Measurements from ENCODE around the gene RANBP10.
"Not testable (repeated sequence)": the region's sequence is repeated elsewhere in the genome, so short reads cannot be mapped to it uniquely, and the experiment has no call there.

The RANBP10 gene

DNA sequence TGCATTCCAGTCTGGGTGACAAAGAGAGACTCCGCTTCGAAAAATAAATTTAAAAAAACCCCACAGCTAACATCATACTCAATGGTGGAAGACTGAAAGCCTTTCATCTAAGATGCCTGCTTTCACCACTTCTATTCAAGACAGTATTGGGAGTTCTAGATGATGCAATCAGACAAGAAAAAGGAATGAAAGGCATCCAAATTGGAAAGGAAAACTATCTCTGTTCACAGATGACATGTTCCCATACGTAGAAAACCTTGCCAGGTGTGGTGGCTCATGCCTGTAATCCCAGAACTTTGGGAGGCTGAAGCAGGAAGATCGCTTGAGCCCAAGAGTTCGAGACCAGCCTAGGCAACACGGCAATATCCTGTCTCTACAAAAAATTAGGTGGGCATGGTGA, 31.1 kb downstream of the RANBP10 start:
- no peak for FAIRE-seq

DNA sequence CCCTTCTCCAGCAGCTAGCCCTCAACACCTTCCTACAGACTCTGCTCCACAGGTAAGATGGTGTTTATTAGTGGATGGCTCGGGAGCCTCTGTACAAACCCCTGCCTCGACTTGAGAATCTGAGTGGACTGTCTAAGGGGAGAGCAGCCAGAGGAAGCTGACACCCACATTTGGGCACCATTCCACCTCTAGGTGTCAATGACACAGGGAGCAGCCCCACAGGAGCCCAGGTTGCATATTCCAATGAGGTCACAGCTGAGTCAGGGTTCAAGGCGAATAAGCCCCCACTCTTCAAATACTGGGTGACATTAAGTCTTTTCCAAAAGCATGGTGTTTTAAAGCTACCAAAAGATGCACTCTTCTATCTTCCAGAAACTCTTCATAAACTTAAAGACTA, 31.9 kb downstream of the RANBP10 start:
- no peak for FAIRE-seq

DNA sequence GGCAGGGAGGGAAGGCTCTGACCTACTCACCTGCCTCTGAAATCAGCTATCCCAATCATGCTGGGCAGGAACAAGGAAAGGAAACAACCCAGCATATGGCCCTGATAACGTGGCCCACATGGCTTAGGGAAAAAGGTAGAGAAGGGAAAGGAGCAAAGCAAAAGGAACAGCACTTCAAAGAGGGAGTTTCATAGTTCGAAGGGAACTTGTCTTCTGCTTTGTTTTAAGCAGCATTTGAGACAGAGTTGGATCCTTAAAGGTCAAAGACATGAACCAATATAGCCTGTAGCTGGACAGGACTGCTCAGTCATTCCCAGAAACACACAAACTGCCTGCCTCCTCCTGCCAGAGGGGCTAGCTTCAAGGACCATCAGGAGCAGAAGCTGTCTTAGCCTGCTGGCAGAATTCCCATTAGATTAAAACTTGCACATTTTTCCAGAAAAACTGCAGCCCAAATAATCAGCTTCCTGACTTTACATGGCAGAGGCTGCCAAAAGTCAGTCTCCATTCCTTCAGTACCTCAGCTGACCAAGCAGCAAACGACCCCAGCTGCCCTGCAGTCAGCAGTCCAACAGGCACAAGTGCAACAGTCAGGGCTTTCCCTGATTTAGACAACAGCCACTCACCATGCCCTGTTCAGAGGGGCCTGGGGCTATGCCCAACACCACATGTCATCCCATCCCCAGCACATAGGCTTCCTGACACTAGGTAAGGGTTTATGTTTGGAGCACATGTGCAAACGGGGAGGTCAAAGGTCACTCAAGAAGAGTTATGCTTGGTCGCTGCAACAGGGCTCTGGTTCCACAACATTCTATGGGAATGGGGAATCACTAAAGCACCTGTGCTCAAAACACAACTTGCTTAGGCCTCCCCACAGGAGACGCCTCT, 32.5 kb downstream of the RANBP10 start:
- FAIRE-seq, result no peak

DNA sequence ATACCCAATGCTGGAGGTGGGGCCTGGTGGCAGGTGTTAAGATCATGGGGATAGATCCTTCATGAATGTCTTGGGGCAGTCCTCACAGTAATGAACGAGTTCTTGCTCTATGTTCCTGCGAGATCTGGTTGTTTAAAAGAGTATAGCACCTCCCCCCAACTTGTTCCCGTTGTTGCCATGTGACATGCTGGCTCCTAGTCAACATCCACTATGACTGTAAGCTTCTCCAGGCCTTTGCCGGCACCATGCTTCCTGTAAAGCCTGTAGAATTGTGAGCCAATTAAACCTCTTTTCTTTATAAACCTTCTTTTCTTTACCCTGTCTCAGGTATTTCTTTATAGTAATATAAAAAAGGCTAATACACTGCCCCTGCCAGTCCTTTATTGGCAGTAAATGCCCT, 33.3 kb downstream of the RANBP10 start:
- FAIRE-seq, result no peak

DNA sequence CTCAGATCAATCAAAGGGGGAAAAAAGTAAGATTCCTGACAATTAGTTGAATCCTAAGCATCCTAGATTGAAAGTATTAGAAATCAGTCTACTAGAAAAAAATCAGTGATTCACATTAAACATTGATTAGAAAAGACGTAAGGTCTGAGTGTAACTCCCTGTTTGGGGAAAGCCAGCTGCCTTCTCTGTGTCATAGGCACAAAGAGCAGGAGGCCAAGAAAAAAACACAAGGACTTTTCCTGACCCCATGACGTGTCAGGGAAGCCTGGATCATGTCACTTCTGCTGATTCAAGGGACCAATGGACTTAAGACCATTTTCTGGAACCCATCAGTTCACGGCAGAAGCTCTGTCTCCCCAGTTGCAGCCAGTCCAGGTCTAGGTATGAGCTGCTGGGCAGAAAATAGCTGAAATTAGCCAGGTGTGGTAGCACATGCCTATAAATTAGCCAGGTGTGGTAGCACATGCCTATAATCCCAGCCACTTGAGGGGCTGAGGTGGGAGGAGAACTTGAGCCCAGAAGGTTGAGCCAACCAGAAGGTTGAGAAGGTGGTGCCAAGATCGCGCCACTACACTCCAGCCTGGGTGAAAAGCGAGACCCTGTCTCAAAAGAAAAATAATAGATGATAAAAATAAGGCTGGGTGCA, 35.9 kb downstream of the RANBP10 start:
- FAIRE-seq, result no peak

DNA sequence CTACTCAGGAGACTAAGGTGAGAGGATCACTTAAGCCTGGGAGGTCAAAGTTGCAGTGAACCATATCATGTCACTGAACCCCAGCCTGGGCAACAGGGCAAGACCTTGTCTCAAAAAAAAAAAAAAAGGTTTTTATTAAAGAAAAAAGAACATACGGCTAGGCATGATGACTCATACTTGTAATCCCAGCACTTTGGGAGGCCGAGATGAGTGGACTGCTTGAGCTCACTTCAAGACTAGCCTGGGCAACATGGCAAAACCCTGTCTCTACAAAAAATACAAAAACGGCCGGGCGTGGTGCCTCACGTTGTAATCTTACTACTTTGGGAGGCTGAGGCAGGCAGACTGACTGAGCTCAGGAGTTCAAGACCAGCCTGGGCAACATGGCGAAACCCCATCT, 38.4 kb downstream of the RANBP10 start:
- no peak for FAIRE-seq

DNA sequence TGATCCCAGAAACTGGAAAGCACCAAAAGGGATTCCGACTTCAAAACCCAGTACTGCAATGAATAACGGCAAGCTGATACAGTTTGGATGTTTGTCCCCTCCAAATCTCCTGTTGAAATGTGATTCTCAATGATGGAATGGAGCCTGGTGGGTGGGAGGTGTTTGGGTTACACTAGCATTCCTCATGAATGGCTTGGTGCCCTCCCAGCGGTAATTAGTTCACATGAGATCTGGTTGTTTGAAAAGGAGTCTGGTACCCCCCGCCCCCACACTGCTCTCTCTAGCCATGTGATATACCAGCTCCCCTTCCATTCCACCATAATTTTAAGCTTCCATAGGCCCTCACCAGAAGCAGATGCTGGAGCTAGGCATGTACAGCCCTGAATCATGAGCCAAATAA, 40.1 kb downstream of the RANBP10 start:
- no peak for FAIRE-seq

DNA sequence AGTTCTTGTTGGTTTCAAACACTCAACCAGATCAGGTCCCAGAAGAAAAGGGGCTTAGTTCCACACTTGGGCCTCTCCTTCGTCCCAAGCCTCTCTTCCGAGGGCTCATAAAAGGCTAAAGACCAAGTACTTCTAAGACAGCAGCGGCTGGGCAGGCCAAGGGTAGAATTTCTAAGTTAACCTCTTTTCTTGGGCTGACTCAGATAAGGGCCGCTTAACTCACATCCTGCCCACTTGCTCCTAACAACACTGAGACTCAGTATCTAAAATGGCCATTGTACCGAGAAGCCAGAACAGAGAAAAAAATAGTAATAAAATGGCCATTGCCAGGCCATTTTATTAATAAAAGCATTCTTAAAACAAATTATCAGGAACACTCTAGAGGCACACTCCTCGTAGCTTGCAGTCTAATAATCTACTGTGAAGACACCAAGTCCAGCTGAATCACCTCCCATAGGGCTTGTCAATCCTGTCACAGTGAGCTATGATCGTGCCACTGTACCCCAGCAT, 42.1 kb downstream of the RANBP10 start:
- FAIRE-seq, result no peak

DNA sequence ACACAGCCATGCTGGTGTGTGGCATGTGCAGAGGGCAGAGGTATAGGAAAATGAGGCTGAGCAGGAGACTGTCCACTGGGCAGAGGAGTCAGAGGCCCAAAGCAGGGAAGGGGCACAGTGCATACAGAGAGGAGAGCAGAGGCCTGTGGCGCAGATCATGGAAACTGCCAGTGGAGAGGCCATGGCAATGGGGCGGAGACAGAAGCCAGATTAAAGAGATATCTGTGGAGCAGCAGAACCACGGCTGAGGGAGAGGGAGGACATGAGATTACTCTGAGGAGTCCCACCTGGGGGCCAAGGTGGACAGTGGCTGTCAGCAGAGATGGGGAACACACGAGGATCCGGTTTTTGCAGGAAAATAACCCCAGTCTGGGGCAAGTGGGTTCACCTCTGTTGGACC, 43.3 kb downstream of the RANBP10 start:
- FAIRE-seq, result no peak

DNA sequence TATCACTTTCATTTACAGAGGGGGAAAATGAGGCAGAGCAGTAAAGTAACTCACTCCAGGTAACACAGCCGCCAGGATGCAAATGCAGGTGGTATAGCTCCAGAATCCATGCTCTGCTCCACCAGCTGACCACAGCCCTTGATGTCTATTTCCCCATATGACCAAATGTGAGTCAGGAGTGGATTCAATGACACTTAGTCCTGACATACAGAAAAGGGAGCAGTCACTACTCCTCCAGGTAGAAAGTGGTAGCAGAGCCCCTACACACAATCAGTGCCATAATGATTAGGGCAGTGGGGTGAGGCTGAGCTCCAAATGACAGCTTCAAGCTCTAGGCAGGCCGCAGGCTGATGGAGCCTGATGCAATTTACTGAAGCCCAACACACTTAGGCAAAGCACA, 44.0 kb downstream of the RANBP10 start:
- no peak for FAIRE-seq

DNA sequence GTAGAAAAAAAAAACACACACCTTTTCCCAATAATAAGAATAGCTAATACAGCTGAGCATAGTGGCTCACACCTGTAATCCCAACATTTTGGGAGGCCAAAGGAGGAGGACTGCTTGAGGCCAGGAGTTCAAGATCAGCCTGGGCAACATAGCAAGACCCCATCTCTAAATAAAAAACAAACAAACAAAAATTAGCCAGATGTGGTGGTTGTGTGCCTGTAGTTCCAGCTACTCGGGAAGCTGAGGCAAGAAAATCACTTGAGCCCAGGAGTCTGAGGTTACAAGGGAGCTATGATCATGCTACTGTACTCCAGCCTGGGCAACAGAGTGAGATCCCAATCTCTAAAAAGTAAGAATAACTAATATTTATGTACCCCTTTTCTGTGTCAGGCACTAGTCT, 44.4 kb downstream of the RANBP10 start:
- no peak for FAIRE-seq

DNA sequence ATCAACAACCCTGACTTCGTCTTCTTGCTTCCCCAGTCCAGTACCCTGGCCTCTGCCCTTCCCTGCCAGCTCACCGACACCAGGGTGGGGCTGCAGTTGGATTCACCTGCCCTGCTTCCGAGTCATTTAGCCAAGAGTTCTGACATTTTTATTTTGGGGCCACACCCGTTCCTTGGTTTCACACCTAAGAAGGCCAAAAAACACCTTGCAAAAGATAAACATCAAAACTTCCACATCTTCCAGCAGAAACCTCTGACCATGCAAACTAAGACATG, 45.5 kb downstream of the RANBP10 start:
- no peak for FAIRE-seq

DNA sequence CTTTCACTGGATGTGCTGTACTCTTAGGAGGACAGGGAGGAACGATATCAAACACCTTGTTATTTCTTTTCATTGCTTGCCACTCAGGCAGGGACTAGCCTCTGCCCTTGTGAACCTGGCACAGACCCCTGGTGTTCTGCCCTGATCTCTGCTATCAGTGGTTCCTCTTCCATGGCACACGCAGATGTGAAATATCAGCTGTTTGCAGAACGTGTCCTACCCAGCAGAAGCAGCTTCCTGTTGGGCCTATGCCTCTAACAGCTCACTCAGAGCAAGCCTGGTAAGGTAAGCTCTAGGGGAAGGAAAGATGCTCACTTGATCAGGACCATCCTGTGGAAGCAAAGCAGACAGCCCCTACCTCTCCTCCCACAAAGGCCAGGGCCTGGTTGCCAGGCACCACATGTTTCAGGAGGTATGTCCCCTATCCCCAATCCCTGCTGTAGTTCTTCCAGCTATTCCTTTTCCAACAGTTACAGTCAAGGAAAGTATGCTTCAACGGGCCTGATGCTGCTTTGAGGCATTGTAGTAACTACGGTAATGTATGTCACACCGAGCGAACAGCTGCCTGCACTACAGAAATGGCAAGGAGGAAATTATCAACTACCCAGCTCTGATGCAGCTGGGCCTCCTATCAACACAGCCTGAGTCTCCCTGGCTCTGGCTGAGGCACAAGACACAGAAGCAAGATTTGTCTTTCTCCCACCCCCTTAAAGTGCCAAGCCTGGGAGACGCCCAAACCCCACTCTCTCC, 46.0 kb downstream of the RANBP10 start:
- no peak for FAIRE-seq

DNA sequence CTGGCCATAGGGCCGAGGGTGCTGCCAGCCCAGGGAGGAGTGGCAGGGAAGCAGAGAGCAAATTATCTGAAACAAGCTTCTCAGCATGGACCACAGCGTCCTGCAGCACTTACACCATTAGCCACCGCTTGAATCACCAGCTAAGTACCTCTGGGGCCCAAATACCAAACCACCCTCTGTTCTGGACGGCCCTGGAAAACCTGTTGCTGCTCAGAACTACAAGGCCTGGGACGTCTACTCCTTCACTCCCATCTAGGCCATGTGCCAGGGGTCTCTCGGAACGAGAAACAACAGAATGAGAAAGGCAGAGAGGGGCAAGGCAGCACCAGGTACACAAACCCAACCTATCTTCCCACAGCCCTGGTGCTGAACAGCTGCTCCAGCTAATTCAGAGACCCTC, 47.4 kb downstream of the RANBP10 start:
- no peak for FAIRE-seq

DNA sequence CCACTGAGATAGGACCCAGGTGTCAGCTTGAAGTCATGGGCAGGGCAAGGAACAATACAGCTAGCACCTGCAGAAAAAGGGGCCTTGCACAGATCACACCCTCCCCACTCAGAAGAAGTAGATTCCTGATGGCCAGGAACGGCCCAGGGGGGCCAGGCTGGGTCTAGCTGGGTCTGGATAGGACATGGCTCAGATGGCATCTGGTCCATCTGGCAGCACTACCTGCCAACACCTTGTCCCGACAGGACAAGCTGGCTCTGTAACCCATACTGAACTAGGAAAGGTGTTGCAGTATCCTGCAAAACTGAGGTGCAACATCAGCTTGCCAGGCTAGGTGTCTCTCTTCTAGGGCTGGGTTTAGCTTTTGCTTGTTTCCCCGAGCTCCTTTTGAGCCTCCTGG, 48.4 kb downstream of the RANBP10 start:
- no peak for FAIRE-seq

DNA sequence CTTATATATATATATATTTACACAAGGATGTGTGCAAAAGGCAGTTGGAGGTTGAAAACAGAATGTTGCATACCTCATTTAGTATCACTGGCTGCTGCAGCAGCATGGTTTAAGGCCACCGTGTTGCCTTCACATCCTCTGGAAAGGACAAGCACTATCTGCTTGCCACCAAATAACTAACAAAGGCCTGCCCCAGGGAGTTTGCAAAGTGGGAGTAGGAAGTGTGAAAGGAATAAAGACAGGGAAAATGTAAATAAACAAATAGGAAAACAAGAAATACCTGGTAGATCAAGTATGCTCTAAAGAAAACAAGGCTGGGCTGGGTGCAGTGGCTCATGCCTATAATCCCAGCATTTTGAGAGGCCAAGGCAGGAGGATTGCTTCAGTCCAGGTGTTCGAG, 53.7 kb downstream of the RANBP10 start:
- no peak for FAIRE-seq

DNA sequence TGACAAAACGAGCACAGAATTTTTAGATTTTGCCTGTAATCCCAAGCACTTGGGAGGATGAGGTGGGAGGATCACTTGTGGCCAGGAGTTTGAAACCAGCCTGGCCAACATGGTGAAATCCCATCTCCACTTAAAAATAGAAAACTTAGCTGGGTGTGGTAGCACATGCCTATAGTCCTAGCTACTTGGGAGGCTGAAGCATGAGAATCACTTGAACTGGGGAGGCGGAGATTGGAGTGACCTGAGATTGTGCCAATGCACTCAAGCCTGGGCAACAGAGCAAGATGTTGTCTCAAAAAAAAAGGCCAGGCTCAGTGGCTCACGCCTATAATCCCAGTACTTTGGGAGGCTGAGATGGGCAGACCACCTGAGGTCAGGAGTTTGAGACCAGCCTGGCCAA, 55.0 kb downstream of the RANBP10 start:
- not testable (repeated sequence) for FAIRE-seq

DNA sequence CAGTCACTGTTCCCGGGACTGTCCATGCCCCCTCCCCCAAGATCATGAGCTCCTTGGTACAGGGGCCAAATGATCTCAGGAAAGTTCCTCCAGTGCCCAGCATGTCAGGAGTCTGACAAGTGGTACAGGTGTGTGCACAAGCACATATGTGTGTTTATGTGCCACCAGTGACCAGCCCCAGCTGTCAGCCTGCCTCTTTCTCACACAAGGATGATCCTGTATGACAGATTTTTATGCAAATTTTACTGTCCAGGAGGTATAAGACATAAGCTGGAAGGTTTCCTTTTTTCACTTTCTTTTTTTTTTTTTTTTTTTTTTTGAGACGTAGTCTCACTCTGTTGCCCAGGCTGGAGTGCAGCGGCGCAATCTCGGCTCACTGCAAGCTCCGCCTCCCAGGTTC, 55.9 kb downstream of the RANBP10 start:
- no peak for FAIRE-seq

DNA sequence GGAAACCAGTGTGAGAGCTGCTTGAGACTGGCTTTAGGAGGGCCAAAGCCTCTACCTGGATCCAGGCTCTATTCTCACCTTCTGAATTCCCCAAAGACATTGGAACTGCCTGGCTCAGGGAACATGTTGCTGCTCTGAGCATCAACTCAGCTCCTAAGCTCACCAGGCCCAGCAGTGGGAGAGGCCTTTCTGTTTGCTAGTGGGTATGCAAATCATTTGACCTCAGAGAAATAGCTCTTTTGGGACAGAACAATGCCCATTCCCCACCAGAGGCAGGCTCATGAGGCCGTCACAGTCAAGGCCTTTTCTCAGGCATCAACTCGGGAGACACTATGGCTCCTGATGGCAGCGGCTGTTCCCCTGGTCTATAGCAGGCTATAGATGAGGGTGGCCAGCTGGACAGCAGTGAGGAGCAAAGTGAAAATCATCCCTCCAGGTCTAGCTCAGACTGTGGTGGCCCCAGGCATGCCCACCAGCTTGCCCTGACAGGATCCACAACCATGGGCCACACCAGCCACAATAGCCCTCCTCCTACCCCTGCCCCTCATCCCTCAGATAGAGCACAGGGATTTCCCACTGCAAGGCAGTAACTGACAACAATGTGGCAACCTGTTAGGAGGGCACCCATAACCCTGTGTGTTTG, 56.8 kb downstream of the RANBP10 start:
- FAIRE-seq, result no peak

DNA sequence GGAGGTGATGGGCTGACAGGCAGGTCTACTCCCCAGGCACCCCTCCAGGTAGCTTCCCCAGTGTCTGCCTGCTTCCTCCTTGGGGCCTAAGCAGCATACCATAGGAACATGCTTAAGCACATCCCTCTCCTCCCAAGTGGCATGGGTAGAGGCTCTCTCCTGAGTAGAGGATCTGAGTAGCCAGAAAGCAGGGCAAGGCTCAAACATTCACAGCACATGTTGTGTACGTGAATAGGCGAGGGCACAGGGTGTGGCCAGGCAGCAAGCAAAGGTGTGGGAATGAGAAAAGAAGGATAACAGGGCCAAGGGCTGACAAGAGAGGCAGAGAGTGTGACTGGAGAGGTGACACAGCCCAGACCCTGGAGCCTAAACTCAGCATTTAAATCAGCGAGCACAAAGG, 57.5 kb downstream of the RANBP10 start:
- FAIRE-seq, result no peak

DNA sequence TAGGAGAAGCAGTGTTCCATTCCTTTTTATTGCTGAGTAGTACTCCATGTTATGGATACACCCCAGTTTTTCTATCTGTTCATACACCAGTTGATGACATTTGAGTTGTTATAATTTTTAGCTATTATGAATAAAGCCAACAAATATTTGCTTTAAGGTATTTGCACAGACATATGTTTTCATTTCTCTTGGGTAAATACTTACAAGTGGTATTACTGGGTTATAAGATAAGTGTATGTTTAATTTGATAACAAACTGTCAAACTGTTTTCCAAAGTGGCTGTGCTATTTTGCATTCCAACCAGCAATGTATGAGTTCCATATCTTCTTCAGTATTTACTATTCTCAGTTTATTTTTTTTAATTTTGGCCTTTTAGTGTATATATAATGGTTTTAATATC, 59.5 kb downstream of the RANBP10 start:
- FAIRE-seq, result no peak

DNA sequence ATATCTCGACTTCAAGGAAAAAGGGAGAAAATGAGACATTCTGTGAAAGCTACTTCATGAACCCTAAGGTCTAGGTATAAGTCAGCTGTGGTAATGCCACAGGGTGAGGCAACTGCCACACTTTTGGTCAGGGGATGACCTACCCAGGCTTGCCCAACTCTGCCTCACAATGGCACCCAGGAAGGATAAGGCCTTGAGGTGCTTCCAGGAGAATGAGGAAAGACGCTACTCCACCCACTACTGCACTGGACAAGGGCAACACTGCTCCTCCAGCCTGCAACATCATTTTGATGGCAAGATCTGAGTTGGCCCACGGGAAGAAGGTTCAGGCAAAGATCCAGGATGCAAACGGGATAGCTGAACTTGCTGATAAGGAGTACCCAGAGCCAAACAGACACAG, 65.2 kb downstream of the RANBP10 start:
- no peak for FAIRE-seq

DNA sequence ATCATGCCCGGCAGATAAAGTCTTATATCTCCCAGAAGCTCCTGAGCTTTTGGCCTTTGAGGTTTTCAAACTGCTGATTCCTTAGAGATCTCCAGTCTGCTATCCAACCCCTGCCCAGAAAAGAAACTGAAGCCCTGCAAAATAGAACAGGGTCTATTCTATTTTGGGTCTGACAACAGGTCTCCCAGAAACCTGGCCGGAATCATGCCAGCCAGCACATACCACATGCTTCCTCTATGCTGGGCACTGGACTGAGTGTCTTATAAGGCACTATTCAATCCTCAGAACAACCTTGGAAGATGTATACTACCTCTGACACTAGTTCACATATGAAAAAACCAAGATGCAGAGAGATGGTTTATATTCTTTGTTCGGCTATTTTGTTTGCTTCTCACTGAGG, 66.0 kb downstream of the RANBP10 start:
- FAIRE-seq, result no peak

DNA sequence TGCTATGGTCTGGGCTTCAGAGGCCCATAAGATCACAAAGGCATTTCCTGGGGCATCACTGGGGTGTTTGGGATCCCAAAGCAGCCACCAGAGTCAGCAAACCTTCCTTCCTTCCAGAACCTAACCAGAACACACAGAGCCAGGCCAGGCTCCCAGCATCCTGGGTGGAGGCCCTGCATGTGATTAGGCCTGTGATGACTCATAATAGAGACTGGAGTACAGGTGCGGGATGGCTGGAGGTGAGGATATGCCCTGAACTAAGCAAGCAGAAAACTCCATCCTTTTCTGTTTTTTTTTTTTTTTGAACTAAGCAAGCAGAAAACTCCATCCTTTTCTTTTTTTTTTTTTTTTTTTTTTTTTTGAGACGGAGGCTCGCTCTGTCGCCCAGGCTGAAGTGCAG, 69.5 kb downstream of the RANBP10 start:
- no peak for FAIRE-seq
